GM12873 (cell line): Measurements from ENCODE around the gene ANKLE2.

Source experiments
- TF ChIP-seq, protein P1 (sequence below): IDR thresholded peaks from 2 replicates; pipeline ENCODE4 v1.5.1; 2012; ENCODE audit warnings: low read depth, mild to moderate bottlenecking, moderate library complexity, low read length, control low read depth; ENCODE audit not compliant: insufficient read depth; ENCODE audit errors: missing control alignments

Gene ANKLE2

GRCh38 chr12:132715874-132716273 is 45.8 kb downstream of the ANKLE2 start:
- TF ChIP-seq, protein P1, sequence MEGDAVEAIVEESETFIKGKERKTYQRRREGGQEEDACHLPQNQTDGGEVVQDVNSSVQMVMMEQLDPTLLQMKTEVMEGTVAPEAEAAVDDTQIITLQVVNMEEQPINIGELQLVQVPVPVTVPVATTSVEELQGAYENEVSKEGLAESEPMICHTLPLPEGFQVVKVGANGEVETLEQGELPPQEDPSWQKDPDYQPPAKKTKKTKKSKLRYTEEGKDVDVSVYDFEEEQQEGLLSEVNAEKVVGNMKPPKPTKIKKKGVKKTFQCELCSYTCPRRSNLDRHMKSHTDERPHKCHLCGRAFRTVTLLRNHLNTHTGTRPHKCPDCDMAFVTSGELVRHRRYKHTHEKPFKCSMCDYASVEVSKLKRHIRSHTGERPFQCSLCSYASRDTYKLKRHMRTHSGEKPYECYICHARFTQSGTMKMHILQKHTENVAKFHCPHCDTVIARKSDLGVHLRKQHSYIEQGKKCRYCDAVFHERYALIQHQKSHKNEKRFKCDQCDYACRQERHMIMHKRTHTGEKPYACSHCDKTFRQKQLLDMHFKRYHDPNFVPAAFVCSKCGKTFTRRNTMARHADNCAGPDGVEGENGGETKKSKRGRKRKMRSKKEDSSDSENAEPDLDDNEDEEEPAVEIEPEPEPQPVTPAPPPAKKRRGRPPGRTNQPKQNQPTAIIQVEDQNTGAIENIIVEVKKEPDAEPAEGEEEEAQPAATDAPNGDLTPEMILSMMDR: no peak

- TF ChIP-seq, protein P1: no peak
Observed at GRCh38 chr12:132713123-132713522, 48.5 kb downstream of the ANKLE2 start.

- TF ChIP-seq, protein P1: no peak
Observed at GRCh38 chr12:132711080-132711843, 50.4 kb downstream of the ANKLE2 start.

DNA sequence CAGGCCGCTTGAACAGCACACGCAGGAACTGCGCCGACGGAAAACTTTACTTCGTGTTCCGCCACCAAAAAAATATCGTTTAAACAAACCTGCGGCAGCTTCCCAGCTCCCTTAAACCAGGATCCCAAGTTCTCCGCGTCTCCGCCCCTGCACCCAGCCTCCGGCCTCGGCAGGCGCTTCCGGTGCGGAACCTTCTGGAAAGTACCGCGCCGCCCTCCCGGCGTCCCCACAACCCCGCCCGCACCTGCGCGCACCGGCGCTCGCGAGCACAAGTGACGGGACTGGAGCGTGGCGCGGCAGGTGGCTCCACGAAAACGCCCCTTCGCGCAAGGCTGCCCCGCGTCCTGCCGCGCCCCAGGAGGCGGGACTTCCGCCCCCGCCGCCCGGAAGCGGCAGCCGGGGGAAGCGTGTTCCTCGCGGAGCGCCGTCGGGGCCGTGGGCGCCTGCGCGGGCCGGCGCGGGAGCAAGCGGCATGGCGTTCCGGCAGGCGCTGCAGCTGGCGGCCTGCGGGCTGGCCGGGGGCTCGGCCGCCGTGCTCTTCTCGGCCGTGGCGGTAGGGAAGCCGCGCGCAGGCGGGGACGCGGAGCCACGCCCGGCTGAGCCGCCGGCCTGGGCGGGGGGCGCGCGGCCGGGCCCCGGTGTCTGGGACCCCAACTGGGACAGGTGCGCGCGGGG is 51.1 kb downstream of the ANKLE2 start, which contains the start of gene PGAM5:
TSS of gene PGAM5 (plus strand) at position 438 of the 675 bp plus-strand sequence. CDS start at position 473, 35 bp downstream.
- TF ChIP-seq, protein P1: no peak

GRCh38 chr12:132710043-132710404 is 51.6 kb downstream of the ANKLE2 start:
- TF ChIP-seq, protein P1: no peak

DNA sequence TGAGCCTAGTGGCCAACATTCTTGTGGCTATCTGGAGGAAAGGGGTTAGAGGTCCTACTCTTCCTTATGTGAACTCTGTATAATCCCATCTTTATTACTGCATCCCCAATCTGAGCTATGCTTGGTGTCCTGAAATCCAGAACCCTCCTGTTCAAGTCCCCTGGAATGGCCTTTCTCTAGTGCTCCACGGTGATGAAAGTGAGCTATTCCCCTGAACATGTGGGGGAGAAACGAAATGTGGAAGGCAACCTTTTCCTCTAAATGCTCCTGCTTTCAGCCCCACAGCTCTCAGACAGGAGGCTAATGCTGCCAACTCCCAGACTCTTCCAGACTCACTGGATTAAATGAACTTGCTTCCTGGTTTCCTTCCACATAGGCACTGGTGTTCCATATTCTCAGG is 53.5 kb downstream of the ANKLE2 start:
- TF ChIP-seq, protein P1: no peak

DNA sequence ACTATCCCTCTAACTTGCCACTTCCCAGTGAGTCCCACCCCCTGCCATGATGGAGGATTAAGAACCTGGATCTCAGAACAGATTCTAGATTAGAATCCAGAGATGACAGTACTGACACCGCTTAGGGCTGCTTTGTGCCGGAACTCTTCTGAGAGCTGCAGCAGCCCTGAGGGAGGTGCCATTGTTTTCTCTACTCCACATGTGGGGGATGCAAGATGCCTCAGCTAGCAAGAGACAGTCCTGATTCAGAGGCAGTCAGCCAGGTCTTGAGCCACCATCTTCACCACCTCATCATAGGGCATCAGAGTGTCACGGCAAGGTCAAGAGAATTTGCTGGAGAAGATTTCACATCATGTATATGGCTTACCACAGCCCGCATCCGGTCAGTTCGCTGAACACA is 54.4 kb downstream of the ANKLE2 start:
- TF ChIP-seq, protein P1: no peak
